ENCODE results near the gene RARRES2. TPM values are rescaled to one million over a fixed set of nuclear protein-coding genes. Genes with fewer than 3 reads are reported as not detected.

RARRES2 gene
- polyA plus RNA-seq, 3 donors from 2014 or later, result not detected

GRCh38 chr7:150335108-150335773 is 6.2 kb downstream of the RARRES2 start:
- Mint-ChIP-seq H3K27me3 (ENCODE audit: low read depth in 3 of 3) (peaks cover 0 to 5% (median 4%) of the 10 kb centered on the region in 3 donors), H3K36me3 (peaks cover 4 to 12% (median 6%) of the 10 kb centered on the region in 3 donors), H3K4me3 (no peak overlapping the region), H3K4me1 (peaks cover 0 to 2% of the 10 kb centered on the region in 2 donors), H3K27ac (peak overlapping the region in 1 of 6 donors; percentile 42), H3K9me3 (no peaks in the 10 kb centered on the region)
- DNase-seq, result no peak

GRCh38 chr7:150334108-150334507 is 7.3 kb downstream of the RARRES2 start:
- Mint-ChIP-seq H3K27me3 (ENCODE audit: low read depth in 3 of 3) (peaks cover 0 to 2% (median 0%) of the 10 kb centered on the region in 3 donors), H3K36me3 (peaks cover 6 to 15% (median 7%) of the 10 kb centered on the region in 3 donors), H3K4me1 (no peaks in the 10 kb centered on the region), H3K27ac (peak overlapping the region in 2 of 6 donors; percentile 60 to 80), H3K9me3 (no peaks in the 10 kb centered on the region), H3K4me3 (no peak overlapping the region)
- no peak for DNase-seq

GRCh38 chr7:150333659-150334058 is 7.8 kb downstream of the RARRES2 start:
- no peaks in the 10 kb centered on the region for H3K9me3 Mint-ChIP-seq
- peaks cover 0 to 2% (median 0%) of the 10 kb centered on the region in 3 donors for H3K27me3 Mint-ChIP-seq (ENCODE audit: low read depth in 3 of 3)
- H3K36me3 Mint-ChIP-seq, result peaks cover 9 to 17% (median 10%) of the 10 kb centered on the region in 3 donors
- no peak overlapping the region for H3K4me3 Mint-ChIP-seq
- H3K4me1 Mint-ChIP-seq, result no peaks in the 10 kb centered on the region
- DNase-seq, result no peak
- no peak overlapping the region for H3K27ac Mint-ChIP-seq

- Mint-ChIP-seq H3K4me3 (no peak overlapping the region), H3K4me1 (no peaks in the 10 kb centered on the region)
- DNase-seq, result no peak
Measured at GRCh38 chr7:150332852-150333635, 8.4 kb downstream of the RARRES2 start.

GRCh38 chr7:150330211-150330885 is 11.1 kb downstream of the RARRES2 start:
- H3K27ac Mint-ChIP-seq, result no peak overlapping the region
- no peaks in the 10 kb centered on the region for H3K9me3 Mint-ChIP-seq
- no peak overlapping the region for H3K4me3 Mint-ChIP-seq
- peaks cover 0 to under 1% (median 0%) of the 10 kb centered on the region in 3 donors for H3K27me3 Mint-ChIP-seq (ENCODE audit: low read depth in 3 of 3)
- peaks cover 0 to under 1% of the 10 kb centered on the region in 2 donors for H3K4me1 Mint-ChIP-seq
- H3K36me3 Mint-ChIP-seq, result peaks cover 12 to 30% (median 24%) of the 10 kb centered on the region in 3 donors
- DNase-seq, result no peak

More at GRCh38 chr7:150332852-150333635, 8.4 kb downstream of the RARRES2 start:
- no peaks in the 10 kb centered on the region for H3K9me3 Mint-ChIP-seq
- H3K36me3 Mint-ChIP-seq, result peaks cover 11 to 20% (median 13%) of the 10 kb centered on the region in 3 donors
- H3K27me3 Mint-ChIP-seq (ENCODE audit: low read depth in 3 of 3), result peaks cover 0 to 2% (median 0%) of the 10 kb centered on the region in 3 donors
- no peak overlapping the region for H3K27ac Mint-ChIP-seq

- H3K36me3 Mint-ChIP-seq, result peaks cover 12 to 30% (median 24%) of the 10 kb centered on the region in 3 donors
- peak overlapping the region in 1 of 6 donors; percentile 71 for H3K27ac Mint-ChIP-seq
- no peaks in the 10 kb centered on the region for H3K9me3 Mint-ChIP-seq
- no peak for DNase-seq
- no peak overlapping the region for H3K4me3 Mint-ChIP-seq
- H3K27me3 Mint-ChIP-seq (ENCODE audit: low read depth in 3 of 3), result peaks cover 0 to 2% (median 0%) of the 10 kb centered on the region in 3 donors
- peaks cover 8% of the 10 kb centered on the region in 2 donors for H3K4me1 Mint-ChIP-seq
Measured at GRCh38 chr7:150329331-150330120, 11.9 kb downstream of the RARRES2 start.

GRCh38 chr7:150327308-150327707 is 14.1 kb downstream of the RARRES2 start:
- Mint-ChIP-seq H3K36me3 (peaks cover 16 to 28% (median 24%) of the 10 kb centered on the region in 3 donors), H3K27ac (peak overlapping the region in 1 of 6 donors; percentile 9), H3K4me3 (no peak overlapping the region), H3K9me3 (no peaks in the 10 kb centered on the region), H3K27me3 (ENCODE audit: low read depth in 3 of 3) (peaks cover 0 to 2% (median 2%) of the 10 kb centered on the region in 3 donors), H3K4me1 (peaks cover 25 to 27% of the 10 kb centered on the region in 2 donors)
- no peak for DNase-seq

GRCh38 chr7:150326657-150327268 is 14.7 kb downstream of the RARRES2 start:
- no peak for DNase-seq
- Mint-ChIP-seq H3K9me3 (no peaks in the 10 kb centered on the region), H3K4me1 (peaks cover 30 to 32% of the 10 kb centered on the region in 2 donors), H3K4me3 (no peak overlapping the region), H3K27ac (peak overlapping the region in 2 of 6 donors; percentile 26 to 47), H3K27me3 (ENCODE audit: low read depth in 3 of 3) (peaks cover 0 to 2% (median 2%) of the 10 kb centered on the region in 3 donors), H3K36me3 (peaks cover 16 to 28% (median 24%) of the 10 kb centered on the region in 3 donors)

GRCh38 chr7:150325901-150326300 is 15.5 kb downstream of the RARRES2 start:
- peaks cover 16 to 24% (median 21%) of the 10 kb centered on the region in 3 donors for H3K36me3 Mint-ChIP-seq
- H3K4me1 Mint-ChIP-seq, result peaks cover 31 to 34% of the 10 kb centered on the region in 2 donors
- H3K4me3 Mint-ChIP-seq, result no peak overlapping the region
- H3K27ac Mint-ChIP-seq, result peak overlapping the region in 3 of 6 donors; percentile 14 to 62 (median 56)
- H3K27me3 Mint-ChIP-seq (ENCODE audit: low read depth in 3 of 3), result peaks cover 0 to 2% (median 2%) of the 10 kb centered on the region in 3 donors
- DNase-seq, result no peak
- H3K9me3 Mint-ChIP-seq, result no peaks in the 10 kb centered on the region

GRCh38 chr7:150325110-150325611 is 16.3 kb downstream of the RARRES2 start:
- H3K27me3 Mint-ChIP-seq (ENCODE audit: low read depth in 3 of 3), result peaks cover 0 to 2% (median 2%) of the 10 kb centered on the region in 3 donors

GRCh38 chr7:150324373-150324961 is 17.0 kb downstream of the RARRES2 start:
- Mint-ChIP-seq H3K27me3 (ENCODE audit: low read depth in 3 of 3) (peaks cover 0 to 2% (median 2%) of the 10 kb centered on the region in 3 donors), H3K27ac (peak overlapping the region; percentile 85 to 98 (median 98)), H3K4me3 (peak overlapping the region; percentile 96 to 99 (median 97)), H3K9me3 (no peaks in the 10 kb centered on the region), H3K36me3 (peaks cover 16 to 25% (median 24%) of the 10 kb centered on the region in 3 donors), H3K4me1 (peaks cover 31 to 34% of the 10 kb centered on the region in 2 donors)
- no peak for DNase-seq

More at GRCh38 chr7:150325110-150325611, 16.3 kb downstream of the RARRES2 start:
- peaks cover 16 to 24% (median 21%) of the 10 kb centered on the region in 3 donors for H3K36me3 Mint-ChIP-seq
- H3K4me1 Mint-ChIP-seq, result peaks cover 31 to 34% of the 10 kb centered on the region in 2 donors
- peak overlapping the region in 5 of 6 donors; percentile 76 to 98 (median 98) for H3K27ac Mint-ChIP-seq
- no peaks in the 10 kb centered on the region for H3K9me3 Mint-ChIP-seq
- no peak for DNase-seq
- H3K4me3 Mint-ChIP-seq, result peak overlapping the region in 4 of 5 donors; percentile 96 to 99 (median 98)
